IgD-negative memory B cell (primary cell): ENCODE results near the gene PMF1. TPM values are rescaled to one million over a fixed set of nuclear protein-coding genes. Genes with fewer than 3 reads are reported as not detected.

ENCODE experiments used
- H3K27ac Mint-ChIP-seq, 3 donors: one replicate each; pipeline ENCODE4 v1.8.0; 2020 to 2022; ENCODE audit warnings: mild to moderate bottlenecking in 3 of 3, mixed read lengths in 3 of 3, moderate library complexity in 1 of 3
- H3K27me3 Mint-ChIP-seq: one replicate; pipeline ENCODE4 v1.8.0; 2021; ENCODE audit warnings: mixed read lengths
- H3K36me3 Mint-ChIP-seq: one replicate; pipeline ENCODE4 v1.8.0; 2020; ENCODE audit warnings: mild to moderate bottlenecking, mixed read lengths
- H3K4me1 Mint-ChIP-seq, 3 donors: one replicate each; pipeline ENCODE4 v1.8.0; 2020 to 2022; ENCODE audit warnings: mixed read lengths in 3 of 3, mild to moderate bottlenecking in 1 of 3
- H3K4me3 Mint-ChIP-seq, 4 donors: one replicate each; pipeline ENCODE4 v1.8.0; 2020 to 2022; ENCODE audit warnings: mild to moderate bottlenecking in 4 of 4, mixed read lengths in 4 of 4, moderate library complexity in 3 of 4
- H3K9me3 Mint-ChIP-seq, 3 donors: one replicate each; pipeline ENCODE4 v1.8.0; 2020 to 2021; ENCODE audit warnings: mixed read lengths in 3 of 3, mild to moderate bottlenecking in 1 of 3
- polyA plus RNA-seq: library from polyadenylated mRNA; unstranded; fragments of 300-500 nt; fragmentation: Illumina TruSeq; gene quantifications from one replicate; pipeline ENCODE4 v1.2.3, GENCODE V29; 2021

The PMF1 gene
- polyA plus RNA-seq, 1 donor from 2014 or later, result 87.0 TPM

GRCh38 chr1:156282479-156283222, 69.8 kb downstream of the PMF1 start, which contains the start of gene SMG5:
TSS of gene SMG5 (minus strand) at chr1:156282825. CDS start at chr1:156282680, 145 bp downstream.
- H3K4me3 Mint-ChIP-seq, result peak within 1 kb of the TSS; percentile 94 to 98 (median 96)
- peaks cover 0 to 2% (median 0%) of the 10 kb centered on the region in 3 donors for H3K9me3 Mint-ChIP-seq
- H3K4me1 Mint-ChIP-seq, result peaks cover 24 to 34% (median 32%) of the 10 kb centered on the region in 3 donors
- no peaks in the 10 kb centered on the region for H3K27me3 Mint-ChIP-seq
- H3K36me3 Mint-ChIP-seq, result peaks cover 2% of the 10 kb centered on the region
- H3K27ac Mint-ChIP-seq, result peak within 1 kb of the TSS; percentile 91 to 95 (median 94)

DNA sequence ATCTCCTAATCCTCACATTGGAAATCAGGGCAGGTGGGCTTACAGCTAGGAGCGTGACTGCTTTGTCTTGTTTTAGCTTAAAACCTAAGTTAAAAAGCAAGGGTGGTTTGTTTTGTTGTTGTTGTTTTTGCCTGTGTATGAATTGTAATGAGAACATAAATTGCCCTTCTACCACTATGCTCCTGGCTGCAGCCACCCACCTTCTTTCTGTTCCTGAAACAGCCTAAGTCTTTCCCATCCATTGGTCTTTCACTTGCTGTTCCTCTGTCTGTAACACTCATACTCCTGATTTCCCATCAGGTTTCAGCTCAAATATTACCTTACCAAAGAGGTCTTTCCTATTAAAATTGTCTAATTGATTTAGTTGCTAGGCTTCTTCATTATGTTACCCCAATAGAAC, 70.7 kb downstream of the PMF1 start:
- H3K27ac Mint-ChIP-seq, result peak overlapping the region in 2 of 3 donors; percentile 94 to 95
- H3K4me3 Mint-ChIP-seq, result peak overlapping the region; percentile 94 to 98 (median 96)
- no peaks in the 10 kb centered on the region for H3K27me3 Mint-ChIP-seq
- H3K36me3 Mint-ChIP-seq, result peaks cover 2% of the 10 kb centered on the region
- H3K4me1 Mint-ChIP-seq, result peaks cover 24 to 34% (median 32%) of the 10 kb centered on the region in 3 donors
- peaks cover 0 to 2% (median 0%) of the 10 kb centered on the region in 3 donors for H3K9me3 Mint-ChIP-seq

- Mint-ChIP-seq H3K36me3 (peaks cover 3% of the 10 kb centered on the region), H3K4me3 (peak within 1 kb of the TSS; percentile 94 to 98 (median 96)), H3K27ac (peak within 1 kb of the TSS in 2 of 3 donors; percentile 94 to 95), H3K27me3 (no peaks in the 10 kb centered on the region), H3K9me3 (peaks cover 0 to 2% (median 0%) of the 10 kb centered on the region in 3 donors), H3K4me1 (peaks cover 24 to 34% (median 32%) of the 10 kb centered on the region in 3 donors)
These were observed 71.3 kb downstream of the PMF1 start, which contains the start of gene TMEM79 for GRCh38 chr1:156284112-156284511. TSS of gene TMEM79 (plus strand) at chr1:156284325. CDS start at chr1:156285227, 902 bp downstream.

GRCh38 chr1:156284757-156285156, 72.0 kb downstream of the PMF1 start:
- H3K27me3 Mint-ChIP-seq, result no peaks in the 10 kb centered on the region
- peaks cover 0 to 2% (median 0%) of the 10 kb centered on the region in 3 donors for H3K9me3 Mint-ChIP-seq
- peaks cover 24 to 36% (median 32%) of the 10 kb centered on the region in 3 donors for H3K4me1 Mint-ChIP-seq
- H3K4me3 Mint-ChIP-seq, result peak overlapping the region in 1 of 4 donors; percentile 11
- H3K36me3 Mint-ChIP-seq, result peaks cover 4% of the 10 kb centered on the region
- H3K27ac Mint-ChIP-seq, result no peak overlapping the region

GRCh38 chr1:156285437-156285836, 72.6 kb downstream of the PMF1 start:
- H3K4me1 Mint-ChIP-seq, result peaks cover 24 to 32% (median 26%) of the 10 kb centered on the region in 3 donors
- peak overlapping the region in 1 of 4 donors; percentile 11 for H3K4me3 Mint-ChIP-seq

GRCh38 chr1:156286061-156286460, 73.3 kb downstream of the PMF1 start:
- H3K27ac Mint-ChIP-seq, result no peak overlapping the region
- H3K4me3 Mint-ChIP-seq, result peak overlapping the region in 2 of 4 donors; percentile 12 to 33
- peaks cover 5% of the 10 kb centered on the region for H3K36me3 Mint-ChIP-seq
- peaks cover 18 to 26% (median 21%) of the 10 kb centered on the region in 3 donors for H3K4me1 Mint-ChIP-seq
- H3K9me3 Mint-ChIP-seq, result peaks cover 0 to 2% (median 0%) of the 10 kb centered on the region in 3 donors
- no peaks in the 10 kb centered on the region for H3K27me3 Mint-ChIP-seq

More at GRCh38 chr1:156285437-156285836, 72.6 kb downstream of the PMF1 start:
- no peak overlapping the region for H3K27ac Mint-ChIP-seq
- peaks cover 0 to 2% (median 0%) of the 10 kb centered on the region in 3 donors for H3K9me3 Mint-ChIP-seq
- peaks cover 5% of the 10 kb centered on the region for H3K36me3 Mint-ChIP-seq
- H3K27me3 Mint-ChIP-seq, result no peaks in the 10 kb centered on the region

Other genes starting within 250 kb of the PMF1 start
- 43.9 TPM for gene ARHGEF2, start 234.5 kb upstream of the PMF1 start, polyA plus RNA-seq
- 257 TPM for gene SSR2, start 192.1 kb upstream of the PMF1 start, polyA plus RNA-seq
- 7.6 TPM for gene UBQLN4, start 159.2 kb upstream of the PMF1 start, polyA plus RNA-seq
- gene LAMTOR2, start 158.2 kb upstream of the PMF1 start, polyA plus RNA-seq, result 159 TPM
- gene RAB25, start 151.8 kb upstream of the PMF1 start, polyA plus RNA-seq, result 2.9 TPM
- gene MEX3A, start 130.5 kb upstream of the PMF1 start, polyA plus RNA-seq, result 0.05 TPM
- gene LMNA, start 98.3 kb upstream of the PMF1 start, polyA plus RNA-seq, result 5.7 TPM
- 11.0 TPM for gene SEMA4A, start 59.4 kb upstream of the PMF1 start, polyA plus RNA-seq
- 16.6 TPM for gene SLC25A44, start 18.9 kb upstream of the PMF1 start, polyA plus RNA-seq
- not detected for gene BGLAP, start 29.2 kb downstream of the PMF1 start, polyA plus RNA-seq
- gene PAQR6, start 35.0 kb downstream of the PMF1 start, polyA plus RNA-seq, result 0.44 TPM
- gene SMG5, start 69.8 kb downstream of the PMF1 start, polyA plus RNA-seq, result 27.2 TPM
- gene TMEM79, start 71.3 kb downstream of the PMF1 start, polyA plus RNA-seq, result 9.3 TPM
- 11.5 TPM for gene GLMP, start 82.7 kb downstream of the PMF1 start, polyA plus RNA-seq
- gene VHLL, start 86.3 kb downstream of the PMF1 start, polyA plus RNA-seq, result not detected
- 172 TPM for gene CCT3, start 125.3 kb downstream of the PMF1 start, polyA plus RNA-seq
- 2.5 TPM for gene TSACC, start 125.5 kb downstream of the PMF1 start, polyA plus RNA-seq
- not detected for gene RHBG, start 156.2 kb downstream of the PMF1 start, polyA plus RNA-seq